HepG2 (cell line): ENCODE data around the gene GLT1D1. TPM values are rescaled to one million over a fixed set of nuclear protein-coding genes. Genes with fewer than 3 reads are reported as not detected.

Experiments
- FOXK1 ChIP-seq: sonication (generic); formaldehyde crosslinking; IDR thresholded peaks from 2 replicates; pipeline ENCODE4 v1.4.0; 2020; ENCODE audit warnings: low read depth, missing genetic modification reagents, borderline replicate concordance
- IKZF1 ChIP-seq: fragments of 450-650 bp; IDR thresholded peaks from 2 replicates; pipeline ENCODE4 v1.7.1; 2016
- MXI1 ChIP-seq: IDR thresholded peaks from 3 replicates; pipeline ENCODE4 v1.6.1; 2012; ENCODE audit warnings: low read depth, low read length, inconsistent platforms, borderline replicate concordance
- ONECUT2 ChIP-seq: sonication (generic); formaldehyde crosslinking; IDR thresholded peaks from 2 replicates; pipeline ENCODE4 v1.4.0; 2020; ENCODE audit warnings: missing genetic modification reagents
- SMAD3 ChIP-seq: sonication (generic); formaldehyde crosslinking; IDR thresholded peaks from 2 replicates; pipeline ENCODE4 v1.4.0; 2020; ENCODE audit warnings: missing genetic modification reagents
- SMC3 ChIP-seq: IDR thresholded peaks from 2 replicates; pipeline ENCODE4 v1.6.1; 2011; ENCODE audit warnings: low read length, improper control_type of control experiment
- SP1 ChIP-seq, 2 experiments: fragments of 450-650 bp in 1 of 2; sonication (generic) in 1 of 2; formaldehyde crosslinking in 1 of 2; IDR thresholded peaks; 2 replicates each; pipeline versions ENCODE4 v1.4.0 to v1.6.1; 2016 to 2020; ENCODE audit warnings: missing genetic modification reagents in 1 of 2
- TBL1XR1 ChIP-seq: fragments of 150-350 bp; IDR thresholded peaks from 2 replicates; pipeline ENCODE4 v1.6.1; 2014; ENCODE audit warnings: borderline replicate concordance, low read length; ENCODE audit not compliant: partially characterized antibody
- WIZ ChIP-seq: sonication (generic); formaldehyde crosslinking; IDR thresholded peaks from 2 replicates; pipeline ENCODE4 v1.5.1; 2020; ENCODE audit warnings: mild to moderate bottlenecking, missing genetic modification reagents
- ZNF333 ChIP-seq: sonication (generic); formaldehyde crosslinking; IDR thresholded peaks from 2 replicates; pipeline ENCODE4 v1.4.0; 2020; ENCODE audit warnings: mild to moderate bottlenecking, missing genetic modification reagents, borderline replicate concordance
- ZNF543 ChIP-seq: sonication (generic); formaldehyde crosslinking; IDR thresholded peaks from 2 replicates; pipeline ENCODE4 v1.4.0; 2020; ENCODE audit warnings: mild to moderate bottlenecking, missing genetic modification reagents
- ZNF598 ChIP-seq: sonication (generic); formaldehyde crosslinking; IDR thresholded peaks from 2 replicates; pipeline ENCODE4 v1.5.1; 2020; ENCODE audit warnings: mild to moderate bottlenecking, missing genetic modification reagents, borderline replicate concordance
- ZNF644 ChIP-seq: IDR thresholded peaks from 2 replicates; pipeline ENCODE4 v1.6.1; 2016; ENCODE audit warnings: low read depth
- ZNF792 ChIP-seq: IDR thresholded peaks from 2 replicates; pipeline ENCODE4 v1.6.1; 2016
- polyA plus RNA-seq, 8 experiments: library from polyadenylated mRNA; depleted of rRNA in 3 of 8; stranded (reverse) in 7 of 8; unstranded in 1 of 8; fragments of >200 nt; fragmentation: Illumina TruSeq in 4 of 8; extraction: Trizol in 4 of 8; gene quantifications; 2 replicates each; pipeline versions ENCODE4 v1.2.1 to v1.2.3, GENCODE V29; 2011 to 2016; ENCODE audit warnings: low read depth in 4 of 8, missing spikeins in 1 of 8, mixed read lengths in 1 of 8; ENCODE audit not compliant: insufficient read depth in 1 of 8
- total RNA-seq, 5 experiments: library from RNA; depleted of rRNA; stranded (reverse); fragments of >200 nt; fragmentation: Illumina TruSeq; extraction: Trizol; gene quantifications; 2 replicates each; pipeline ENCODE4 v1.2.3, GENCODE V29; 2016; ENCODE audit warnings: low read depth in 1 of 5
- TF ChIP-seq, protein P1 (sequence below): sonication (generic); formaldehyde crosslinking; IDR thresholded peaks from 2 replicates; pipeline ENCODE4 v1.5.0; 2020; ENCODE audit warnings: missing genetic modification reagents
- TF ChIP-seq, protein P2 (sequence below): sonication (generic); formaldehyde crosslinking; IDR thresholded peaks from 2 replicates; pipeline ENCODE4 v1.5.1; 2020; ENCODE audit warnings: mild to moderate bottlenecking, moderate library complexity, missing genetic modification reagents
- TF ChIP-seq, protein P3 (sequence below): sonication (generic); formaldehyde crosslinking; IDR thresholded peaks from 2 replicates; pipeline ENCODE4 v1.4.0; 2020; ENCODE audit warnings: missing genetic modification reagents, borderline replicate concordance
- TF ChIP-seq, protein P4 (sequence below): sonication (generic); formaldehyde crosslinking; IDR thresholded peaks from 2 replicates; pipeline ENCODE4 v1.8.0; 2022; ENCODE audit warnings: mild to moderate bottlenecking, missing genetic modification reagents
- TF ChIP-seq, protein P5 (sequence below): IDR thresholded peaks from 2 replicates; pipeline ENCODE4 v1.6.1; 2018; ENCODE audit warnings: missing genetic modification reagents, mild to moderate bottlenecking, missing compliant biosample characterization

The GLT1D1 gene
- total and polyA plus RNA-seq, 2 of the 13 experiments (the other 11 are each of a cell fraction or from before 2014, with no cell fraction given) = 0.09 to 0.17 TPM

DNA sequence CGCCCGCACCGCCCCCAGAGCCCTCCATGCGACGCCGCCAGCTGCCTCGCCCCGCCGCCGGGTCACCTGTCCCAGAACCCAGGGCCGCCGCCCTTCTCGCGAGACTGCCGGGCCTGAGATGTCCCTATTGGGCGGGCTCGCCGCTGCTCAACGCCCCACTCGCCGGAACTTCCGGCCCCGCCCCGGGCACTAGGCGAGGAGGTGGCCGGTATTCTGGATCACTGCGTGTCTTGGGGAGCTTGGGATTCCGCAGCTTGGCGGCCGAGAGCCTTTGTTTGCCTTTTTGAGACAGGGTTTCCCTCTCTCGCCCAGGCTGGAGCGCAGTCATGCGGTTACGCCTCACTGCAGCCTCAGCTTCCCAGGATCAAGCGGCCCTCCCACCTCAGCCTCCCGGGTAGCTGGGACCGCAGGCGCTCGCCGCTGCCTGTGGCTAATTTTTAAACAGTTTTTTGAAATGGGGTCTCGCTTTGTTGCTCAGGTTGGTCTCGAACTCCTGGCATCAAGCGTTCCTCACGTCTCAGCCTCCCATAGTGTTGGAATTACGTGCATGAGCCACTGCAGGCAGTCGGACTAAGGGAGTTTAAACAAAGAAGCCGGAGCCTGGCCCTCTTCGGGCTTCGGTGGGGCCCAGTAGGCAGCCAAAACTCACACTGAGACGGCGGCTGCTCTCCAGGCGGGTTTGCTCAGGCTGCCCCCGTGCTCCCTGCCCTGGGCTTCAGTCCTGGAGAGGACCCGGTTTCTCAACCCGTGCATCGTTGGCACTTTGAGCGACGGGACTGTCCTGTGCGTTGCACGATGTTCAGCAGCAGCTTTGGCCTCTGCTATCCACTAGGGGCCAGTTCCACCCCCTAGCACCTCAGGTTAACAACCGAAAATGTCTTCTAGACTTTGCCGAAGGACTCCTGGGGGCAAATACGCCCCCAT is 29.1 kb upstream of the GLT1D1 start, which contains the start of gene SLC15A4 (continued):
- TF ChIP-seq WIZ (CRISPR knock-in tag) (no peak), MXI1 (peak; percentile 75; the same call in 2 of the 3 replicates), SMAD3 (CRISPR knock-in tag) (peak; percentile 50; the same call in 1 of the 2 replicates), TBL1XR1 (no peak), SMC3 (no peak), ZNF598 (CRISPR knock-in tag) (peak; percentile 35; the same call in 1 of the 2 replicates), ZNF644 (no peak), FOXK1 (CRISPR knock-in tag) (peak; percentile 57; the same call in 1 of the 2 replicates), ZNF543 (CRISPR knock-in tag) (no peak), ZNF333 (CRISPR knock-in tag) (no peak), ONECUT2 (CRISPR knock-in tag) (no peak), IKZF1 (no peak), ZNF792 (CRISPR knock-in tag) (peak; percentile 31; the same call in 1 of the 2 replicates), SP1 (IDR thresholded peaks at IDR 0.05) (no peak), SP1 (CRISPR knock-in tag; IDR thresholded peaks at IDR 0.05) (peak; percentile 73)
- TF ChIP-seq, protein P1, sequence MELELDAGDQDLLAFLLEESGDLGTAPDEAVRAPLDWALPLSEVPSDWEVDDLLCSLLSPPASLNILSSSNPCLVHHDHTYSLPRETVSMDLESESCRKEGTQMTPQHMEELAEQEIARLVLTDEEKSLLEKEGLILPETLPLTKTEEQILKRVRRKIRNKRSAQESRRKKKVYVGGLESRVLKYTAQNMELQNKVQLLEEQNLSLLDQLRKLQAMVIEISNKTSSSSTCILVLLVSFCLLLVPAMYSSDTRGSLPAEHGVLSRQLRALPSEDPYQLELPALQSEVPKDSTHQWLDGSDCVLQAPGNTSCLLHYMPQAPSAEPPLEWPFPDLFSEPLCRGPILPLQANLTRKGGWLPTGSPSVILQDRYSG (CRISPR knock-in tag) = 0 out of 2 replicates have a peak, but pooled peaks have one; percentile 12
- TF ChIP-seq, protein P2, sequence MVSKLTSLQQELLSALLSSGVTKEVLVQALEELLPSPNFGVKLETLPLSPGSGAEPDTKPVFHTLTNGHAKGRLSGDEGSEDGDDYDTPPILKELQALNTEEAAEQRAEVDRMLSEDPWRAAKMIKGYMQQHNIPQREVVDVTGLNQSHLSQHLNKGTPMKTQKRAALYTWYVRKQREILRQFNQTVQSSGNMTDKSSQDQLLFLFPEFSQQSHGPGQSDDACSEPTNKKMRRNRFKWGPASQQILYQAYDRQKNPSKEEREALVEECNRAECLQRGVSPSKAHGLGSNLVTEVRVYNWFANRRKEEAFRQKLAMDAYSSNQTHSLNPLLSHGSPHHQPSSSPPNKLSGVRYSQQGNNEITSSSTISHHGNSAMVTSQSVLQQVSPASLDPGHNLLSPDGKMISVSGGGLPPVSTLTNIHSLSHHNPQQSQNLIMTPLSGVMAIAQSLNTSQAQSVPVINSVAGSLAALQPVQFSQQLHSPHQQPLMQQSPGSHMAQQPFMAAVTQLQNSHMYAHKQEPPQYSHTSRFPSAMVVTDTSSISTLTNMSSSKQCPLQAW (CRISPR knock-in tag) = peak; percentile 50
- TF ChIP-seq, protein P3, sequence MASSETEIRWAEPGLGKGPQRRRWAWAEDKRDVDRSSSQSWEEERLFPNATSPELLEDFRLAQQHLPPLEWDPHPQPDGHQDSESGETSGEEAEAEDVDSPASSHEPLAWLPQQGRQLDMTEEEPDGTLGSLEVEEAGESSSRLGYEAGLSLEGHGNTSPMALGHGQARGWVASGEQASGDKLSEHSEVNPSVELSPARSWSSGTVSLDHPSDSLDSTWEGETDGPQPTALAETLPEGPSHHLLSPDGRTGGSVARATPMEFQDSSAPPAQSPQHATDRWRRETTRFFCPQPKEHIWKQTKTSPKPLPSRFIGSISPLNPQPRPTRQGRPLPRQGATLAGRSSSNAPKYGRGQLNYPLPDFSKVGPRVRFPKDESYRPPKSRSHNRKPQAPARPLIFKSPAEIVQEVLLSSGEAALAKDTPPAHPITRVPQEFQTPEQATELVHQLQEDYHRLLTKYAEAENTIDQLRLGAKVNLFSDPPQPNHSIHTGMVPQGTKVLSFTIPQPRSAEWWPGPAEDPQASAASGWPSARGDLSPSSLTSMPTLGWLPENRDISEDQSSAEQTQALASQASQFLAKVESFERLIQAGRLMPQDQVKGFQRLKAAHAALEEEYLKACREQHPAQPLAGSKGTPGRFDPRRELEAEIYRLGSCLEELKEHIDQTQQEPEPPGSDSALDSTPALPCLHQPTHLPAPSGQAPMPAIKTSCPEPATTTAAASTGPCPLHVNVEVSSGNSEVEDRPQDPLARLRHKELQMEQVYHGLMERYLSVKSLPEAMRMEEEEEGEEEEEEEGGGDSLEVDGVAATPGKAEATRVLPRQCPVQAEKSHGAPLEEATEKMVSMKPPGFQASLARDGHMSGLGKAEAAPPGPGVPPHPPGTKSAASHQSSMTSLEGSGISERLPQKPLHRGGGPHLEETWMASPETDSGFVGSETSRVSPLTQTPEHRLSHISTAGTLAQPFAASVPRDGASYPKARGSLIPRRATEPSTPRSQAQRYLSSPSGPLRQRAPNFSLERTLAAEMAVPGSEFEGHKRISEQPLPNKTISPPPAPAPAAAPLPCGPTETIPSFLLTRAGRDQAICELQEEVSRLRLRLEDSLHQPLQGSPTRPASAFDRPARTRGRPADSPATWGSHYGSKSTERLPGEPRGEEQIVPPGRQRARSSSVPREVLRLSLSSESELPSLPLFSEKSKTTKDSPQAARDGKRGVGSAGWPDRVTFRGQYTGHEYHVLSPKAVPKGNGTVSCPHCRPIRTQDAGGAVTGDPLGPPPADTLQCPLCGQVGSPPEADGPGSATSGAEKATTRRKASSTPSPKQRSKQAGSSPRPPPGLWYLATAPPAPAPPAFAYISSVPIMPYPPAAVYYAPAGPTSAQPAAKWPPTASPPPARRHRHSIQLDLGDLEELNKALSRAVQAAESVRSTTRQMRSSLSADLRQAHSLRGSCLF = 0 out of 2 replicates have a peak, but pooled peaks have one; percentile 63
- TF ChIP-seq, protein P4, sequence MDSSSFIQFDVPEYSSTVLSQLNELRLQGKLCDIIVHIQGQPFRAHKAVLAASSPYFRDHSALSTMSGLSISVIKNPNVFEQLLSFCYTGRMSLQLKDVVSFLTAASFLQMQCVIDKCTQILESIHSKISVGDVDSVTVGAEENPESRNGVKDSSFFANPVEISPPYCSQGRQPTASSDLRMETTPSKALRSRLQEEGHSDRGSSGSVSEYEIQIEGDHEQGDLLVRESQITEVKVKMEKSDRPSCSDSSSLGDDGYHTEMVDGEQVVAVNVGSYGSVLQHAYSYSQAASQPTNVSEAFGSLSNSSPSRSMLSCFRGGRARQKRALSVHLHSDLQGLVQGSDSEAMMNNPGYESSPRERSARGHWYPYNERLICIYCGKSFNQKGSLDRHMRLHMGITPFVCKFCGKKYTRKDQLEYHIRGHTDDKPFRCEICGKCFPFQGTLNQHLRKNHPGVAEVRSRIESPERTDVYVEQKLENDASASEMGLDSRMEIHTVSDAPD = no peak
- TF ChIP-seq, protein P5, sequence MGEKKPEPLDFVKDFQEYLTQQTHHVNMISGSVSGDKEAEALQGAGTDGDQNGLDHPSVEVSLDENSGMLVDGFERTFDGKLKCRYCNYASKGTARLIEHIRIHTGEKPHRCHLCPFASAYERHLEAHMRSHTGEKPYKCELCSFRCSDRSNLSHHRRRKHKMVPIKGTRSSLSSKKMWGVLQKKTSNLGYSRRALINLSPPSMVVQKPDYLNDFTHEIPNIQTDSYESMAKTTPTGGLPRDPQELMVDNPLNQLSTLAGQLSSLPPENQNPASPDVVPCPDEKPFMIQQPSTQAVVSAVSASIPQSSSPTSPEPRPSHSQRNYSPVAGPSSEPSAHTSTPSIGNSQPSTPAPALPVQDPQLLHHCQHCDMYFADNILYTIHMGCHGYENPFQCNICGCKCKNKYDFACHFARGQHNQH = peak; percentile 51; the same call in 1 of the 2 replicates
